DOHH2 (cell line): ENCODE results near the gene PRKAG3.

Source experiments
- H3F3A ChIP-seq: fragments of 200-600 bp; sonication (generic), shearing (Covaris generic); 2 replicates; pipeline ENCODE4 v1.6.0; 2016; ENCODE audit warnings: antibody characterized with exemption, mild to moderate bottlenecking; ENCODE audit not compliant: control insufficient read depth, insufficient read depth
- H3K27ac ChIP-seq: fragments of 200-600 bp; sonication (generic); 2 replicates; pipeline ENCODE4 v1.5.1; 2014; ENCODE audit warnings: low read depth, mild to moderate bottlenecking, low read length, moderate library complexity
- H3K27me3 ChIP-seq: fragments of 200-600 bp; sonication (generic); 2 replicates; pipeline ENCODE4 v1.6.1; 2014; ENCODE audit warnings: mild to moderate bottlenecking, low read length, mixed read lengths; ENCODE audit not compliant: control insufficient read depth
- H3K36me3 ChIP-seq: fragments of 200-600 bp; sonication (generic); 2 replicates; pipeline ENCODE4 v1.6.1; 2014; ENCODE audit warnings: mild to moderate bottlenecking, low read length, moderate library complexity, mixed read lengths; ENCODE audit not compliant: control insufficient read depth
- H3K4me1 ChIP-seq: fragments of 200-600 bp; sonication (generic); 2 replicates; pipeline ENCODE4 v1.6.1; 2014; ENCODE audit warnings: mild to moderate bottlenecking, low read length, mixed read lengths; ENCODE audit not compliant: control insufficient read depth
- H3K4me2 ChIP-seq: fragments of 200-600 bp; sonication (generic); 2 replicates; pipeline ENCODE4 v1.6.0; 2014; ENCODE audit warnings: mild to moderate bottlenecking, low read length, moderate library complexity
- H3K4me3 ChIP-seq: fragments of 200-600 bp; sonication (generic); 2 replicates; pipeline ENCODE4 v1.5.1; 2014; ENCODE audit warnings: mild to moderate bottlenecking, low read length, mixed read lengths
- H3K79me2 ChIP-seq: fragments of 200-600 bp; sonication (generic); 2 replicates; pipeline ENCODE4 v1.6.1; 2014; ENCODE audit warnings: mild to moderate bottlenecking, low read length, mixed read lengths; ENCODE audit not compliant: control insufficient read depth
- H3K9me2 ChIP-seq: fragments of 200-600 bp; sonication (generic); replicated peaks from 2 replicates; pipeline ENCODE4 v1.6.1; 2014; ENCODE audit warnings: mild to moderate bottlenecking, low read length, mixed read lengths; ENCODE audit not compliant: control insufficient read depth
- H3K9me3 ChIP-seq: fragments of 200-600 bp; sonication (generic); 2 replicates; pipeline ENCODE4 v1.6.1; 2014; ENCODE audit warnings: antibody characterized with exemption, low read length, mixed read lengths; ENCODE audit not compliant: control insufficient read depth, insufficient read depth
- H4K20me1 ChIP-seq: fragments of 200-600 bp; sonication (generic); 2 replicates; pipeline ENCODE4 v1.6.0; 2014; ENCODE audit warnings: low read depth, mild to moderate bottlenecking, antibody characterized with exemption, low read length, moderate library complexity; ENCODE audit not compliant: control insufficient read depth, insufficient read depth
- EZH2phosphoT487 ChIP-seq: fragments of 200-600 bp; sonication (generic); IDR thresholded peaks from 2 replicates; pipeline ENCODE4 v1.6.1; 2017; ENCODE audit warnings: borderline replicate concordance, mild to moderate bottlenecking, antibody characterized with exemption, low read length, moderate library complexity, mixed read lengths
- TF ChIP-seq, protein P1 (sequence below): fragments of 200-600 bp; sonication (generic); IDR thresholded peaks from one replicate; pipeline ENCODE4 v1.5.1; 2014; ENCODE audit warnings: antibody characterized with exemption, mild to moderate bottlenecking, low read depth, low read length; ENCODE audit not compliant: poor library complexity, severe bottlenecking

Gene PRKAG3

DNA sequence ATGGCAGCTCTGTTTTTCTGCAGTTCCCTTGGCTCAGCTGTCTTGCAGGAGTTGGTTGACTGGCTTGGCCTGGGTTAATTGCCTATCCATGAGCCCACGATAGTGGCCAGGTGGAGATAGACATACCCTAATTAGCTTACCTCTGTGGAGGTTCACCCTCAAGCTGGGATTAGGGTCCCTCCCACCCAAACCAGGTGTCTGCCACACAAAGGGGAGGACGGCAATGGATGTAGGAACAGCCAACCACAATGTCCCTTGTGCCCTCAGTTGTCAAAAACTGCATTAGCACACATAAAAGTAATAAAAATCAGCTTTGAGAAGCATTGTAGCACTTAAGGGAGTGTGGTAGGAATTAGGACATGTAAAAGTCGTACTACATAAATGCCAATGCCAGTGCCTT is 45.5 kb downstream of the PRKAG3 start:
- no peak overlapping the region for H3K4me3 ChIP-seq
- H3K79me2 ChIP-seq, result no peaks in the 10 kb centered on the region
- no peak overlapping the region for H3K27ac ChIP-seq
- no peak overlapping the region for H3K4me2 ChIP-seq
- no peaks in the 10 kb centered on the region for H3K9me2 ChIP-seq
- peaks cover 23% of the 10 kb centered on the region for H3K27me3 ChIP-seq
- H3K9me3 ChIP-seq, result no peaks in the 10 kb centered on the region
- H3F3A ChIP-seq, result no peaks in the 10 kb centered on the region
- no peaks in the 10 kb centered on the region for H3K36me3 ChIP-seq
- TF ChIP-seq, protein P1, sequence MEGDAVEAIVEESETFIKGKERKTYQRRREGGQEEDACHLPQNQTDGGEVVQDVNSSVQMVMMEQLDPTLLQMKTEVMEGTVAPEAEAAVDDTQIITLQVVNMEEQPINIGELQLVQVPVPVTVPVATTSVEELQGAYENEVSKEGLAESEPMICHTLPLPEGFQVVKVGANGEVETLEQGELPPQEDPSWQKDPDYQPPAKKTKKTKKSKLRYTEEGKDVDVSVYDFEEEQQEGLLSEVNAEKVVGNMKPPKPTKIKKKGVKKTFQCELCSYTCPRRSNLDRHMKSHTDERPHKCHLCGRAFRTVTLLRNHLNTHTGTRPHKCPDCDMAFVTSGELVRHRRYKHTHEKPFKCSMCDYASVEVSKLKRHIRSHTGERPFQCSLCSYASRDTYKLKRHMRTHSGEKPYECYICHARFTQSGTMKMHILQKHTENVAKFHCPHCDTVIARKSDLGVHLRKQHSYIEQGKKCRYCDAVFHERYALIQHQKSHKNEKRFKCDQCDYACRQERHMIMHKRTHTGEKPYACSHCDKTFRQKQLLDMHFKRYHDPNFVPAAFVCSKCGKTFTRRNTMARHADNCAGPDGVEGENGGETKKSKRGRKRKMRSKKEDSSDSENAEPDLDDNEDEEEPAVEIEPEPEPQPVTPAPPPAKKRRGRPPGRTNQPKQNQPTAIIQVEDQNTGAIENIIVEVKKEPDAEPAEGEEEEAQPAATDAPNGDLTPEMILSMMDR, result no peak
- no peaks in the 10 kb centered on the region for H4K20me1 ChIP-seq
- no peaks in the 10 kb centered on the region for H3K4me1 ChIP-seq

GRCh38 chr2:218785103-218785502 is 46.5 kb downstream of the PRKAG3 start:
- no peak for TF ChIP-seq EZH2phosphoT487
- TF ChIP-seq, protein P1, result no peak
- Histone ChIP-seq H3K79me2 (no peaks in the 10 kb centered on the region), H3K27ac (no peak overlapping the region)

DNA sequence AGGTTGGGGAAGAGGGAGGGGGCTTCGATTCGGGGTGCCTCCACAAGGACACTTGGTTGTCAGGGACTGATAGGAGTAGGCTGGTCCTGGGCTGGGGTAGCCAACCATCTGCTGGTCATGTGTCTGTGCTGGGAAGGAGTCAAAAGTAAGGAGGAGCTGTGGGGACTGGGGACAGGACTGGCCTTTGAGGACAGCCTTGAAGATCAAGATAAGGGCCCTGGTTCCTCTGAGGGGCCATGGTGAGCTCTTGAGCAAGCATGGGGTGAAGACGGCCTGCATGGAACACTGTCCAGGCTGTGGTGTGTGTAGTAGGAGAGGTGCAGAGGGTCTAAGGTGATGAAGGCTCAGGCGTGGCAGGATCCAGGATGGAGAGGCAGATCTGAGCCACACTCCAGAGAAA is 47.9 kb downstream of the PRKAG3 start:
- H3K79me2 ChIP-seq, result no peaks in the 10 kb centered on the region
- peaks cover 24% of the 10 kb centered on the region for H3K27me3 ChIP-seq
- H3F3A ChIP-seq, result no peaks in the 10 kb centered on the region
- no peaks in the 10 kb centered on the region for H4K20me1 ChIP-seq
- no peaks in the 10 kb centered on the region for H3K4me1 ChIP-seq
- no peak overlapping the region for H3K4me3 ChIP-seq
- H3K4me2 ChIP-seq, result no peak overlapping the region
- H3K9me2 ChIP-seq, result no peaks in the 10 kb centered on the region
- no peaks in the 10 kb centered on the region for H3K36me3 ChIP-seq
- H3K9me3 ChIP-seq, result no peaks in the 10 kb centered on the region
- no peak overlapping the region for H3K27ac ChIP-seq
- TF ChIP-seq, protein P1, result no peak
- no peak for TF ChIP-seq EZH2phosphoT487

More at GRCh38 chr2:218785103-218785502, 46.5 kb downstream of the PRKAG3 start:
- H3K4me2 ChIP-seq, result no peak overlapping the region
- no peaks in the 10 kb centered on the region for H3K9me3 ChIP-seq
- no peaks in the 10 kb centered on the region for H3K36me3 ChIP-seq
- H4K20me1 ChIP-seq, result no peaks in the 10 kb centered on the region
- no peaks in the 10 kb centered on the region for H3F3A ChIP-seq
- H3K4me1 ChIP-seq, result no peaks in the 10 kb centered on the region
- no peaks in the 10 kb centered on the region for H3K9me2 ChIP-seq
- H3K4me3 ChIP-seq, result no peak overlapping the region
- H3K27me3 ChIP-seq, result peaks cover 24% of the 10 kb centered on the region

DNA sequence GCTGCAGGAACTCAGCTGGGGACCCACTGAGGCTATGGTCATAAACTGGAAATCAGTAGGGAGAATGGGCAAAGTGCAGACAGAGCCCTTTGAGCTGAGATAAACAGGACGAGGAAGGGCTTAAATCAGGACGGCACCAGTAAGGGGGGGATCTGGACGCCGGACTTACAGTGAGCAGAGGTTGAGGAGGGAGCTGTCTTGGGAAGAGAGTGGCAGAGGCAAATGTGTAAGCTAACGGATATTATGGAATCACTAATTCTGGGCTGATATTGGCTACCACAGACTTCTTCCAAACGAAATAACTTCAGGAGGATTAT is 49.1 kb downstream of the PRKAG3 start:
- H3F3A ChIP-seq, result no peaks in the 10 kb centered on the region
- H3K4me2 ChIP-seq, result no peak overlapping the region
- TF ChIP-seq EZH2phosphoT487, result no peak
- TF ChIP-seq, protein P1, result no peak
- H3K4me1 ChIP-seq, result no peaks in the 10 kb centered on the region
- H3K36me3 ChIP-seq, result no peaks in the 10 kb centered on the region
- no peaks in the 10 kb centered on the region for H3K9me2 ChIP-seq
- peaks cover 24% of the 10 kb centered on the region for H3K27me3 ChIP-seq
- H3K4me3 ChIP-seq, result no peak overlapping the region
- no peaks in the 10 kb centered on the region for H4K20me1 ChIP-seq
- no peaks in the 10 kb centered on the region for H3K79me2 ChIP-seq
- H3K9me3 ChIP-seq, result peaks cover 4% of the 10 kb centered on the region; the same call in 1 of the 2 replicates
- H3K27ac ChIP-seq, result no peak overlapping the region
